Aorta (tissue), 5 donors: Measurements from ENCODE around the gene MYL12A. TPM values are rescaled to one million over a fixed set of nuclear protein-coding genes. Genes with fewer than 3 reads are reported as not detected.

Source experiments
- ATAC-seq: fragments of 200-7000 bp; cut with Tn5 transposase; one replicate; pipeline ENCODE4 v1.9.1; 2022; ENCODE audit warnings: moderate library complexity; ENCODE audit not compliant: low FRiP score
- DNase-seq, 2 donors: peaks; one replicate each; pipeline ENCODE4 v3.0.0-alpha.2; 2020
- H3K27ac ChIP-seq, 2 donors: one replicate each; pipeline ENCODE4 v1.5.1; 2013; ENCODE audit warnings: low read length in 2 of 2, mild to moderate bottlenecking in 2 of 2, moderate library complexity in 2 of 2, control low read depth in 1 of 2, inconsistent platforms in 1 of 2, low read depth in 1 of 2
- H3K27me3 ChIP-seq, 2 donors: one replicate each; pipeline ENCODE4 v1.6.1; 2013; ENCODE audit warnings: control low read depth in 1 of 2, low read length in 1 of 2, mild to moderate bottlenecking in 1 of 2, moderate library complexity in 1 of 2; ENCODE audit not compliant: insufficient read depth in 2 of 2, control insufficient read depth in 1 of 2
- H3K36me3 ChIP-seq, 2 donors: one replicate each; pipeline ENCODE4 v1.6.1; 2013; ENCODE audit warnings: control low read depth in 1 of 2, low read length in 1 of 2, mild to moderate bottlenecking in 1 of 2; ENCODE audit not compliant: insufficient read depth in 2 of 2, control insufficient read depth in 1 of 2
- H3K4me1 ChIP-seq, 2 donors: one replicate each; pipeline ENCODE4 v1.6.1; 2013; ENCODE audit warnings: low read length in 2 of 2, control low read depth in 1 of 2, mild to moderate bottlenecking in 1 of 2, moderate library complexity in 1 of 2; ENCODE audit not compliant: insufficient read depth in 2 of 2, control insufficient read depth in 1 of 2
- H3K4me3 ChIP-seq, 2 donors: one replicate each; pipeline ENCODE4 v1.5.1; 2013; ENCODE audit warnings: low read length in 2 of 2, control low read depth in 1 of 2, mild to moderate bottlenecking in 1 of 2
- H3K9me3 ChIP-seq: one replicate; pipeline ENCODE4 v1.6.1; 2013; ENCODE audit warnings: mild to moderate bottlenecking, low read length; ENCODE audit not compliant: control insufficient read depth
- WGBS, 2 donors: extraction: QIAGEN DNeasy Blood & Tissue Kit; methylation state at CpG; one replicate each; pipeline ENCODE4 v1.1.7; 2013; 5-methylcytosine and 5-hydroxymethylcytosine counted together
- intact Hi-C, 2 donors: fragments of 100-400 bp; cut with DNase I; formaldehyde crosslinking; loops; one replicate each; pipeline versions ENCODE4 v1.14.2 to v1.15.0; 2022
- polyA plus RNA-seq, 2 donors: library from polyadenylated mRNA; stranded (reverse); fragments of 200-250 nt; gene quantifications; one replicate each; pipeline ENCODE4 v1.2.3, GENCODE V29; 2013
- total RNA-seq, 2 donors: library from RNA; stranded (reverse); fragmentation: NEBNext Ultra II Directional; extraction: Animal tissue kit (Norgen Biotek cat#: 25700); gene quantifications; one replicate each; pipeline ENCODE4 v1.2.1, GENCODE V29; 2021
- donor health status: healthy with polysubstance abuse.
- donor health status: Bipolar disorder and iron deficiency.
- donor health status: DM: no; HTN: no; CAD: no.
- donor health status: DM: no; HTN: no; CAD: no.
- donor health status: DM: yes; HTN: yes; CAD: no.

MYL12A gene
- total and polyA plus RNA-seq, 4 donors, result 414 to 848 (median 661) TPM

DNA sequence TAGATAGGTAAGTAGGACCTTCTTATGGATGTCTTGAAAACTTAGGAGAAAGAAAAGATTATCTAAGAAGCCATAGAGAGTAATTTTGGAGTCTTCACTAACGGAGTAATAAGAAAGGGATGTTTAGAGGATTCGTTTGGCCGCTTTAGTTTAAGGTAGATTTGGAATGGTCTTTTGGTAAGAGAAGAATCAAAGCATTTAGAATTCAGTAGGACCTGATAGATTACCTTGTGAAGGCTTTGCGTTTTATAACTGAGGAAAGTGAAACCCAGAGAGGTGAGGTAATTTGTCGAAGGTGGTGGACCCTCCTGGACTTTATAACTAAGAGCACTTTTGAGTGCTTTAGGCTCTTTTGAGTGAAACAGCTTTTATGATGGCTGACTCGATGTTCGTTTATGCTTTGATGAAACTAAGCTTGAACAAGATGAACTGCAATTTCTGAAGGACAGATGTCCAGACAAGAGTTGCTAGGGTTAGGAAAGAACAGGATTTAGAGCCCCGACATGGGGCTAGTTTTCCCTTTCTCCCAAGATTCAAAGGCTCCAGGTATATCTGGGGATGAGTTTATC lies 15.6 kb downstream of the MYL12A start:
- intact Hi-C loops, result loop anchor here (5.0 to 10.0 kb wide), 3 partner anchors 189 to 712 kb away; partner anchors contain the start of gene TGIF1 (in 1 of the 2)
- Histone ChIP-seq H3K4me1 (peaks cover 0 to 15% of the 10 kb centered on the region in 2 donors), H3K27ac (no peak overlapping the region)

GRCh38 chr18:3264362-3264761 lies 16.8 kb downstream of the MYL12A start:
- Histone ChIP-seq H3K27ac (no peak overlapping the region), H3K36me3 (peaks cover 0 to 2% of the 10 kb centered on the region in 2 donors), H3K4me3 (no peak overlapping the region), H3K4me1 (peaks cover 5 to 15% of the 10 kb centered on the region in 2 donors), H3K9me3 (no peaks in the 10 kb centered on the region), H3K27me3 (no peaks in the 10 kb centered on the region)
- intact Hi-C loops, result loop anchor here (5.0 to 10.0 kb wide), 3 partner anchors 188 to 710 kb away; partner anchors contain the start of gene TGIF1 (in 1 of the 2)
- DNase-seq (no peak), ATAC-seq (no peak)
- WGBS, 2 donors, result 49 to 54% methylated on average over 2 of the region's 2 CpGs

More for the DNA sequence above, 15.6 kb downstream of the MYL12A start:
- DNase-seq, result no peak
- Histone ChIP-seq H3K9me3 (no peaks in the 10 kb centered on the region), H3K4me3 (peak overlapping the region; percentile 65 to 87), H3K27me3 (no peaks in the 10 kb centered on the region), H3K36me3 (peaks cover 0 to 4% of the 10 kb centered on the region in 2 donors)
- ATAC-seq, result no peak
- WGBS, 2 donors, result 8 to 13% methylated on average over 8 of the region's 8 CpGs

DNA sequence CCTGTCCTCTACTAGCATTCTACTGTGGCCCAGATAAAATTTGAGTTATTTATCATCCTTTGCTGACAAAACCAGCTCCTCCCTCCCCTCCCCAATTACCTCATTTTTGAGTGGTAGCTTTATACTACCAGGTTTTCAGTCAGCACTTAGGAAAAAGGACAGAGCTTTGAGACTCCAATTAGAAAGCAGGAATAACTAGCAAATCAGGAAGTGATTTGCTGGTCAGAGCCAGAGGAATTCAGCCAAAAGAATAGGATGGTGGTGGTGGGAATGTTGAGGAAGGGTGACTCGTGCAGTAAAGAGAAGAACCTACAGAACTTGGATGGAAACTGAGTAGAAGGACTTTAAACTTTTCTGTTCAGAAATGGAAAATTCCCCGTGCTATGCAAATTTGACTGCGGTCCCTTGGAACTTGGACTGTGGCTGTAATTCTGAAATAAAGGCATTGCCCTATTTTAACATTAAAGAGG lies 18.0 kb downstream of the MYL12A start:
- H3K27me3 ChIP-seq, result no peaks in the 10 kb centered on the region
- no peaks in the 10 kb centered on the region for H3K9me3 ChIP-seq
- intact Hi-C loops, result loop anchor here (10.0 kb wide), 2 partner anchors 329 to 709 kb away; no protein-coding TSS in a partner anchor
- no peak overlapping the region for H3K27ac ChIP-seq
- WGBS, 2 donors, result 48 to 49% methylated on average over 3 of the region's 3 CpGs
- ATAC-seq (no peak), DNase-seq (no peak)
- peaks cover 6 to 15% of the 10 kb centered on the region in 2 donors for H3K4me1 ChIP-seq
- no peak overlapping the region for H3K4me3 ChIP-seq
- no peaks in the 10 kb centered on the region for H3K36me3 ChIP-seq

GRCh38 chr18:3266062-3266608 lies 18.5 kb downstream of the MYL12A start:
- ATAC-seq, result no peak
- Histone ChIP-seq H3K4me3 (no peak overlapping the region), H3K36me3 (no peaks in the 10 kb centered on the region), H3K4me1 (peaks cover 6 to 17% of the 10 kb centered on the region in 2 donors), H3K27me3 (no peaks in the 10 kb centered on the region), H3K9me3 (no peaks in the 10 kb centered on the region), H3K27ac (no peak overlapping the region)
- DNase-seq, result no peak
- intact Hi-C loops, result loop anchor here (10.0 kb wide), 2 partner anchors 329 to 709 kb away; no protein-coding TSS in a partner anchor
- 34 to 37% methylated on average over 7 of the region's 7 CpGs for WGBS, 2 donors

DNA sequence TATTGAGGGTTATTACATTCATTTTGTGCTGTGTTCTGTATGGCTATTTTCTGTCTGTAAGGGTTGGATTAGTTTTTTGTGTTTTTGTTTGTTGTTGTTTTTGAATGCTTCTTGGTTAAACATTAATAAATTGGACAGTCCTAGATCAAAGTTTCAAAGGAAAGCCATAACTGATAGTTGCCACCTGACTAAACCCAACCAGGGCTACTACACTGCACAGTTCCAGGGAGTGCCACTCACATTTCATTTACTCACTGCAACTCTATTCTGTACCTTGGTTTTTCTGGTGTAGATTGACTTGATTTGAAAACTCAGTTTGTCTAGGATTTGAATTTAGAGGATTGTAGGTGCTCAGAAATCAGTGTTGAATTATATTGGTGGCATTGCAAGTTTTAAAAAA lies 20.7 kb downstream of the MYL12A start:
- ATAC-seq, result no peak
- H3K4me3 ChIP-seq, result no peak overlapping the region
- intact Hi-C loops, result loop anchor here (10.0 kb wide), 2 partner anchors 326 to 706 kb away; no protein-coding TSS in a partner anchor
- no peak overlapping the region for H3K27ac ChIP-seq
- no peaks in the 10 kb centered on the region for H3K27me3 ChIP-seq
- H3K9me3 ChIP-seq, result no peaks in the 10 kb centered on the region
- H3K4me1 ChIP-seq, result peaks cover 8 to 17% of the 10 kb centered on the region in 2 donors
- DNase-seq, result no peak
- H3K36me3 ChIP-seq, result no peaks in the 10 kb centered on the region

DNA sequence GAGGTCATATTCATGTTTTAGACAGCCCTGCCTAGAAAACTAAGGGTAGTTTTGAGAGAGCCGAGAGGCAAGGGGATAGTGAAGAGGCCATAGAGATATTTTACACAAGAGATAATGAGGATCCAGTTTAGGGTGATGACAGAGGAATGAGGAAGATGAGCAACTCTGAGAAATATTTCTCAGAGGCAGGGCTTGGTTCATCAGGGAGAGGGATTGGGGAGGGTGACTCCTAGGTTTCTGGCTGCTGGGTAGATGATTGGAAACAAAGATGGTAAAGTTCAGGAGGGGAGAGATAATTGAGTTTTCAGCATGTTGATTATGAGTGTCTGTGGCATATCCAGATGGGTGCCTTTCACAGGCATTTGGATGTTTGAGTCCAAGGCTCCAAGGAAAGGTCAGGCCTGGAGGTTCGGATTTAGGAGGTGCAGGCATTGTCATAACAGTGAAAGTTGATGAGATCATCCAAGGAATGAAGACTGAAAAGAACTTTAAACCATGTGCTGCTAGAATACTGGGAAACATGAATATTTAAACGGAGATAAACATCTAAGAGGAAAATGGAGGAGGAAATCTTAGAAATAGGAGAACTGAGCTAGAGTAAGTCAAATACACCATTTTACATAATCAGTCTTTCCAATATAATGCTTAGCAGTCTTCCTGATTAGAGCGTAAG lies 21.8 kb downstream of the MYL12A start:
- no peaks in the 10 kb centered on the region for H3K36me3 ChIP-seq
- DNase-seq (no peak), ATAC-seq (no peak)
- H3K27me3 ChIP-seq, result no peaks in the 10 kb centered on the region
- H3K27ac ChIP-seq, result no peak overlapping the region
- H3K9me3 ChIP-seq, result no peaks in the 10 kb centered on the region
- peaks cover 8 to 10% of the 10 kb centered on the region in 2 donors for H3K4me1 ChIP-seq
- intact Hi-C loops, result loop anchor here (10.0 kb wide), 2 partner anchors 325 to 705 kb away; no protein-coding TSS in a partner anchor
- 65 to 69% methylated on average over 4 of the region's 4 CpGs for WGBS, 2 donors
- no peak overlapping the region for H3K4me3 ChIP-seq

DNA sequence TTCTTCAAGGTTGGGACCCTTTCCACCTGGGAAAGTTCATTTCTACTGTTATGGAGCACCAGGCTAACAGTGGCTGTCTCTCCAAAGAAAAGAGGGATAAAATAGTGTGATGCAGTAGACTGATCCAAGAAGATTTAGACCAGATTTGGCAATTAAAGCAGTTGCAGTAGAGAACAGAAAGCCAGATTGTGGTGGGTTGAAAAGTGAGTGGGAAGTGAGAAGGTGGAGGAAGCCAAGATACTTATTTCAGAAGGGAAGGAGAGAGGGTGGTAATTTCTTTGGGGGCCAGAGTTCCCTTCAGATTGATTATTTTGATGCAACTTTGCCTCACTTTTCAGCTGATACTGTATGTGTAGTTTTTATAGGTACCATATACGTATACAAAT lies 22.3 kb downstream of the MYL12A start:
- WGBS, 2 donors, result 90 to 94% methylated on average over 1 of the region's 1 CpG

DNA sequence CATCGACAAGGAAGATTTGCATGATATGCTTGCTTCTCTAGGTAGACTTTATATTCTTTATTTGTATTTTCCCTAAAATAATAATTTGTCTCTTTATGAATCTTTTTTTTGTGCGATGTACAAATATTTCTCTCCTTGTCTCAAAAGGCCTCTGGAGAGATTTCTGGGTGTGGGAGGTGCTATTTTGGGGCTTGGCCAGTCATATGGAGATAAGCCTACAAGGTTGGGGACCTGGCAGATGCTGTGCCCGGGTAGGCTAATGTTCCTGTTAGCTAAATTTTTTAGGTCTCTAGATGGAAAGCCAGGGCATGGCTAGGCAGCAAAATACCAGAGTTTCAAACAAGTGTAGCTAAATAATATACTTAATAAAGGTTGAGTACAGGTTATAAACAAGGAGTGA lies 25.4 kb downstream of the MYL12A start:
- H3K4me3 ChIP-seq, result no peak overlapping the region
- intact Hi-C loops, result no loop called here
- peaks cover 3 to 8% of the 10 kb centered on the region in 2 donors for H3K4me1 ChIP-seq
- H3K36me3 ChIP-seq, result peaks cover 0 to 2% of the 10 kb centered on the region in 2 donors
- 33 to 42% methylated on average over 3 of the region's 3 CpGs for whole genome bisulfite sequencing, 2 donors
- H3K9me3 ChIP-seq, result no peaks in the 10 kb centered on the region
- no peak for ATAC-seq
- DNase-seq, result no peak
- no peak overlapping the region for H3K27ac ChIP-seq
- no peaks in the 10 kb centered on the region for H3K27me3 ChIP-seq

More for the DNA sequence above, 22.3 kb downstream of the MYL12A start:
- DNase-seq (no peak), ATAC-seq (no peak)
- H3K27ac ChIP-seq, result no peak overlapping the region
- intact Hi-C loops, result loop anchor here (10.0 kb wide), 2 partner anchors 325 to 705 kb away; no protein-coding TSS in a partner anchor
- H3K4me1 ChIP-seq, result peaks cover 8 to 10% of the 10 kb centered on the region in 2 donors
- H3K36me3 ChIP-seq, result no peaks in the 10 kb centered on the region
- H3K4me3 ChIP-seq, result no peak overlapping the region
- no peaks in the 10 kb centered on the region for H3K9me3 ChIP-seq
- no peaks in the 10 kb centered on the region for H3K27me3 ChIP-seq
